ENCODE measurements around the gene PEG3.

DNA sequence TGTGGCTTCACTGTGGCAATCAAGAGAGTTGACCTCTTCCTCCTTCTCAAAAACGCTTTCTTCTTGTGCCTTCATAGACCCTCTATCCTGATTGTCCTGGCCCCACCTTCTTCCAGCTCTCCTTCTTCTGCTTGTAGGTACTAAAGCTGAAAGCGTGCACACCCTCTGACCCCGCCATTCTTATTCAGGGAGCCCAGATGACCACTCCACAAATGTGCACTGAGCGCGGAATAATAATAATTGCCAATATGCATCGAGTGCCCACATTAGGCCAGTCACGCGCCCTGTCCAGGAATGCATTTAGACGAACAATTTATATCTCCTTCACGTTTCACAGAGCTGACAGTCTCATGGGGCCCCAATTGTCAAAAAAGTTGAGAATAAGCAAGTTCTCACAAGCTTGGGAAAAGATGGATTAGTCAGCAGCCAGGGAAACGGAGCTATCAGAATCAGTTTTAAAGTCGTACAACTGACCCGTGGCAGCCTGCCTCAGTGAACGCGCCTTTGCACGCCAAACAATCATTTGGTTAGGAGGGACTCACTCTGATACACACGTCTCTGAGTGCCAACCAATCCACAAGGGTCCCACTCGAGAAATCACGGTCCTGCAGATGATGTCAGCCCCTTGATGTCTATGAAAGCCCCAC is 36.7 kb upstream of the PEG3 start:
- TF ChIP-seq, protein P1, sequence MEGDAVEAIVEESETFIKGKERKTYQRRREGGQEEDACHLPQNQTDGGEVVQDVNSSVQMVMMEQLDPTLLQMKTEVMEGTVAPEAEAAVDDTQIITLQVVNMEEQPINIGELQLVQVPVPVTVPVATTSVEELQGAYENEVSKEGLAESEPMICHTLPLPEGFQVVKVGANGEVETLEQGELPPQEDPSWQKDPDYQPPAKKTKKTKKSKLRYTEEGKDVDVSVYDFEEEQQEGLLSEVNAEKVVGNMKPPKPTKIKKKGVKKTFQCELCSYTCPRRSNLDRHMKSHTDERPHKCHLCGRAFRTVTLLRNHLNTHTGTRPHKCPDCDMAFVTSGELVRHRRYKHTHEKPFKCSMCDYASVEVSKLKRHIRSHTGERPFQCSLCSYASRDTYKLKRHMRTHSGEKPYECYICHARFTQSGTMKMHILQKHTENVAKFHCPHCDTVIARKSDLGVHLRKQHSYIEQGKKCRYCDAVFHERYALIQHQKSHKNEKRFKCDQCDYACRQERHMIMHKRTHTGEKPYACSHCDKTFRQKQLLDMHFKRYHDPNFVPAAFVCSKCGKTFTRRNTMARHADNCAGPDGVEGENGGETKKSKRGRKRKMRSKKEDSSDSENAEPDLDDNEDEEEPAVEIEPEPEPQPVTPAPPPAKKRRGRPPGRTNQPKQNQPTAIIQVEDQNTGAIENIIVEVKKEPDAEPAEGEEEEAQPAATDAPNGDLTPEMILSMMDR (conservative IDR thresholded peaks at IDR 0.05; ENCODE audit: low read depth, low read length): no peak
- no peak for TF ChIP-seq EZH2 (IDR thresholded peaks at IDR 0.05; ENCODE audit: borderline replicate concordance, low read depth, low read length, poor library complexity, severe bottlenecking)

Measured in A673 (cell line).